Glutamatergic neuron (in vitro differentiated cells): Measurements from ENCODE around the gene DNAH14. TPM values are rescaled to one million over a fixed set of nuclear protein-coding genes. Genes with fewer than 3 reads are reported as not detected.
A peak's percentile ranks its signal among the peaks of the same experiment; 100 is the strongest.

ENCODE experiments used
- DNase-seq: peaks from one replicate; pipeline ENCODE4 v3.0.0; 2022
- H3K27ac Mint-ChIP-seq: one replicate; pipeline ENCODE4 v1.8.0; 2020; ENCODE audit warnings: mild to moderate bottlenecking, mixed read lengths, inconsistent platforms; ENCODE audit not compliant: unreplicated experiment
- H3K27me3 Mint-ChIP-seq: one replicate; pipeline ENCODE4 v1.8.0; 2020; ENCODE audit warnings: mild to moderate bottlenecking, moderate library complexity, mixed read lengths, inconsistent platforms; ENCODE audit not compliant: unreplicated experiment
- H3K36me3 Mint-ChIP-seq: one replicate; pipeline ENCODE4 v1.8.0; 2020; ENCODE audit warnings: mild to moderate bottlenecking, mixed read lengths, inconsistent platforms; ENCODE audit not compliant: unreplicated experiment
- H3K4me1 Mint-ChIP-seq: one replicate; pipeline ENCODE4 v1.8.0; 2020; ENCODE audit warnings: mild to moderate bottlenecking, low read depth, mixed read lengths, inconsistent platforms; ENCODE audit not compliant: unreplicated experiment
- H3K4me3 Mint-ChIP-seq: one replicate; pipeline ENCODE4 v1.8.0; 2020; ENCODE audit warnings: mild to moderate bottlenecking, mixed read lengths, inconsistent platforms; ENCODE audit not compliant: unreplicated experiment
- H3K9me3 Mint-ChIP-seq: one replicate; pipeline ENCODE4 v1.8.0; 2020; ENCODE audit warnings: mild to moderate bottlenecking, moderate library complexity, mixed read lengths, inconsistent platforms; ENCODE audit not compliant: unreplicated experiment
- total RNA-seq: library from RNA; stranded (reverse); fragmentation: NEBNext Ultra II Directional; extraction: Animal tissue kit (Norgen Biotek cat#: 25700); gene quantifications from one replicate; pipeline ENCODE4 v1.2.1, GENCODE V29; 2021; ENCODE audit not compliant: unreplicated experiment
- TF ChIP-seq, protein P1 (sequence below): fragments of 200-600 bp; sonication (generic); IDR thresholded peaks from one replicate; pipeline ENCODE4 v1.5.0; 2021; ENCODE audit not compliant: partially characterized antibody, unreplicated experiment

The DNAH14 gene
- total RNA-seq, 1 donor from 2014 or later: 36.6 TPM

DNA sequence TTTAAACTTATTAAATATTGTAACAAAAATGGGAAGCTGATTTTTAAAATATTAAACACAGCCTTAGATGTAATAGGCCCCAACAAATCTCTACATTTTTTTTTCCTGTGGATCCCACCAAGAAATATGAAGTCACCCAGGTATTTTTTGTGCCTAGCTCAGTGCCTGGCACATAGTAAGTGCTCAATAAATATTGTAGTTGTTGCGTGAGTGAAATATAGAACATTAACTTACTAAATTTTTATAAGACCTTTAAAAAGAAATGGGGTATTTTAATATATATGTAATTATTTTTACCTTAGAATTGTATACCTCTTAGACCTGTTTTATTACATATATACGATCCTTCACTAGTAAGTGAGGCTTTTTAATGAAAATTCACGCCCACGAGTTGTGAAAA is 569 bp upstream of the DNAH14 start:
- Mint-ChIP-seq H3K36me3 (peaks cover 21% of the 10 kb centered on the region), H3K27me3 (peaks cover 2% of the 10 kb centered on the region), H3K4me3 (peak overlapping the region; percentile 86), H3K4me1 (no peaks in the 10 kb centered on the region), H3K27ac (no peak overlapping the region), H3K9me3 (peaks cover 9% of the 10 kb centered on the region)
- DNase-seq: no peak
- TF ChIP-seq, protein P1, sequence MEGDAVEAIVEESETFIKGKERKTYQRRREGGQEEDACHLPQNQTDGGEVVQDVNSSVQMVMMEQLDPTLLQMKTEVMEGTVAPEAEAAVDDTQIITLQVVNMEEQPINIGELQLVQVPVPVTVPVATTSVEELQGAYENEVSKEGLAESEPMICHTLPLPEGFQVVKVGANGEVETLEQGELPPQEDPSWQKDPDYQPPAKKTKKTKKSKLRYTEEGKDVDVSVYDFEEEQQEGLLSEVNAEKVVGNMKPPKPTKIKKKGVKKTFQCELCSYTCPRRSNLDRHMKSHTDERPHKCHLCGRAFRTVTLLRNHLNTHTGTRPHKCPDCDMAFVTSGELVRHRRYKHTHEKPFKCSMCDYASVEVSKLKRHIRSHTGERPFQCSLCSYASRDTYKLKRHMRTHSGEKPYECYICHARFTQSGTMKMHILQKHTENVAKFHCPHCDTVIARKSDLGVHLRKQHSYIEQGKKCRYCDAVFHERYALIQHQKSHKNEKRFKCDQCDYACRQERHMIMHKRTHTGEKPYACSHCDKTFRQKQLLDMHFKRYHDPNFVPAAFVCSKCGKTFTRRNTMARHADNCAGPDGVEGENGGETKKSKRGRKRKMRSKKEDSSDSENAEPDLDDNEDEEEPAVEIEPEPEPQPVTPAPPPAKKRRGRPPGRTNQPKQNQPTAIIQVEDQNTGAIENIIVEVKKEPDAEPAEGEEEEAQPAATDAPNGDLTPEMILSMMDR: no peak

GRCh38 chr1:224931605-224932004 is 2.1 kb downstream of the DNAH14 start:
- Mint-ChIP-seq H3K27ac (no peak overlapping the region), H3K36me3 (peaks cover 43% of the 10 kb centered on the region), H3K4me3 (no peak overlapping the region), H3K4me1 (no peaks in the 10 kb centered on the region), H3K27me3 (peaks cover 5% of the 10 kb centered on the region), H3K9me3 (peaks cover 14% of the 10 kb centered on the region)
- TF ChIP-seq, protein P1: no peak
- no peak for DNase-seq

DNA sequence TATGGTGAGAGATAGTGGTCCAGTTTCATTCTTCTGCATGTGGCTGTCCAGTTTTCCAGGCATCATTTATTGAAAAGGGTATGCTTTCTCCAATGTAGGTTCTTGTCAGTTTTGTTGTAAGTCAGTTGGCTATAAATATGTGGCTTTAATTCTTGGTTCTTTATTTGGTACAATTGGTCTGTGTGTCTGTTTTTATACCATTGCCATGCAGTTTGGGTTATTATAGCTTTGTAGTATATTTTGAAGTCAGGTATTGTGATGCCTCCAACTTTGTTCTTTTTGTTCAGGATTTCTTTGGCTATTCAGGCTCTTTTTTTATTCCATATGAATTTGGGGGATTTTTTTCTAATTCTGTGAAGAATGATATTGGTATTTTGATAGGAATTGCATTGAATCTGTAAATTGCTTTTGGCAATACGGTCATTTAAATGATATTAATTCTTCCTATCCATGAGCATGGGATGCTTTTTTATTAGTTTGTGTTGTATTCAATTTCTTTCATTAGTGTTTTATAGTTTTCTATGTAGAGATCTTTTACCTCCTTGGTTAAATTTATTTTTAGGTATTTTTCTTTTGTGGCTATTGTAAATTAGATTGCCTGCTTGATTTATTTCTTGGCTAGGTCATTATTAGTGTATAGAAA is 3.3 kb downstream of the DNAH14 start:
- Mint-ChIP-seq H3K27ac (no peak overlapping the region), H3K36me3 (peaks cover 43% of the 10 kb centered on the region), H3K9me3 (peaks cover 14% of the 10 kb centered on the region), H3K4me3 (no peak overlapping the region), H3K4me1 (no peaks in the 10 kb centered on the region), H3K27me3 (peaks cover 5% of the 10 kb centered on the region)
- no peak for DNase-seq
- TF ChIP-seq, protein P1: no peak

DNA sequence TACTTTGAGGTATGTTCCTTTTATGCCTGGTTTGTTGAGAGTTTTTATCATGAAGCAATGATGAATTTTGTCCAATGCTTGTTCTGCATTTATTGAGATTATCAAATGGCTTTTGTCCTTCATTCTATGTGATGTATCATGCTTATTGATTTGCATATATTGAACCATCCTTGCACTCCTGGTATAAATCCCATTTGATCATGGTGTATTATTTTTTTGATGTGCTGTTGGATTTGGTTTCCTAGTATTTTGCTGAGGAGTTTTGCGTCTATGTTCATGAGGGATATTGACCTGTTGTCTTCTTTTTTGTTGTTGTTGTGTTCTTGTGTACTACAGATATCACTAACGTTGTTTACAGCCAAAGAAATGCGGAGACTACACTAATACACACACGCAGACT is 4.1 kb downstream of the DNAH14 start:
- Mint-ChIP-seq H3K9me3 (peaks cover 14% of the 10 kb centered on the region), H3K4me3 (no peak overlapping the region), H3K27ac (no peak overlapping the region), H3K36me3 (peaks cover 48% of the 10 kb centered on the region), H3K4me1 (no peaks in the 10 kb centered on the region), H3K27me3 (peaks cover 7% of the 10 kb centered on the region)
- DNase-seq: no peak
- TF ChIP-seq, protein P1: no peak

- Mint-ChIP-seq H3K4me3 (no peak overlapping the region), H3K9me3 (peaks cover 16% of the 10 kb centered on the region)
- TF ChIP-seq, protein P1: no peak
These were observed 9.2 kb downstream of the DNAH14 start for GRCh38 chr1:224938652-224939051.

More at GRCh38 chr1:224938652-224939051, 9.2 kb downstream of the DNAH14 start:
- Mint-ChIP-seq H3K4me1 (no peaks in the 10 kb centered on the region), H3K36me3 (peaks cover 29% of the 10 kb centered on the region), H3K27ac (no peak overlapping the region), H3K27me3 (peaks cover 5% of the 10 kb centered on the region)
- DNase-seq: no peak
